Measurements from ENCODE around the gene CLDN14. TPM values are rescaled to one million over a fixed set of nuclear protein-coding genes. Genes with fewer than 3 reads are reported as not detected.
A peak's percentile ranks its signal among the peaks of the same experiment; 100 is the strongest.

Gene CLDN14
- total and polyA plus RNA-seq, 12 donors: 0.06 TPM; not detected in 11

DNA sequence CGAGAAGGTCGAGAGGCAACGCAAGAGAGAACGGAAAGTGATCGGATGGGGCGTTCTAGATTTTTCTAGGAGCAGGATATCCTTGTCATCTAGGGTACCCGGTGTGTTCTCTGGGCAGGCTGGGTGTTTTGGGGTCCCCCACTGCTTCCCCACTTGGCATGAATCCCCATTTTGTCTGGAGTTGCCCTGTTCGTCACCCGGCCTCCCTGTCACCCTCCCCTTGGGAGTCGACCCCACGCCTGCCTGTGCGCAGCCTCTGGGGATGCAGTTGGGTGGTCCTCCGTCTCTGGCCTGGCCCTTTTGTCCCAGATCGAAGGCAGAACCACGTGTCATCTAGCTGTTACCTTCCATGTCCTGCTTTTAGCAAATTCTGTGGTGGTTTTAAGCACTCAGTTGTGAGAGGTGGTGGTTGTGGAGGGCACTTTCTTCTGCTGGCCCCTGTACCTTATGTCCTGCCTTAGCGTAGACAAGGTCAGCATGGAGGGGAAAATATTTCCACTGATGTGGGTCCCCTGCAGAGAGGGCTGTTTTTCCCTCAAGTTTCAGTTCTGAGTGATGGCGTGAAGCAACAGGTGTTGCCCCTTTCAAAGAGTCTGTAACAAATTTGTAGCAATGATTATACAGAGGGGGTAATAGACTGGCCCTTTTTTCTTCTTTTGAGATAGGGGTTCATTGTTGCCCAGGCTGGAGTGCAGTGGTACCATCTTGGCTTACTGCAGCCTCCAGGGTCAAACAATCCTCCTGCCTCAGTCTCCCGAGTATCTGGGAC is 59.2 kb downstream of the CLDN14 start:
- ATAC-seq (no peak), DNase-seq (no peak)
- Histone ChIP-seq H3K27me3 (no peaks in the 10 kb centered on the region), H3K36me3 (peaks cover 0 to 10% (median 0%) of the 10 kb centered on the region in 9 donors), H3K4me3 (no peak overlapping the region), H3K27ac (no peak overlapping the region), H3K4me1 (peaks cover 0 to 17% (median 13%) of the 10 kb centered on the region in 9 donors), H3K9me3 (no peaks in the 10 kb centered on the region)
- intact Hi-C loops (cut with DNase I): loop anchor here in 8 of 10 donors (5.0 to 10.0 kb wide), 6 partner anchors 172 to 517 kb away; no protein-coding TSS in a partner anchor
- no peak for TF ChIP-seq CTCF (IDR thresholded peaks at IDR 0.05)
- WGBS, 2 donors: 94% methylated on average over 18 of the region's 18 CpGs

GRCh38 chr21:36419996-36420395 is 59.9 kb downstream of the CLDN14 start:
- no peak overlapping the region for H3K27ac ChIP-seq
- intact Hi-C loops (cut with DNase I): loop anchor here in 8 of 10 donors (5.0 to 10.0 kb wide), 7 partner anchors 172 to 1247 kb away; no protein-coding TSS in a partner anchor

GRCh38 chr21:36419241-36419640 is 60.7 kb downstream of the CLDN14 start:
- no peaks in the 10 kb centered on the region for H3K27me3 ChIP-seq
- peaks cover 0 to 17% (median 0%) of the 10 kb centered on the region in 9 donors for H3K36me3 ChIP-seq
- intact Hi-C loops (cut with DNase I): loop anchor here in 1 of 10 donors (5.0 kb wide), 1 partner anchor 1248 kb away; no protein-coding TSS in a partner anchor
- H3K4me1 ChIP-seq: peaks cover 0 to 17% (median 13%) of the 10 kb centered on the region in 9 donors
- DNase-seq (no peak), ATAC-seq (no peak)
- H3K27ac ChIP-seq: no peak overlapping the region
- H3K9me3 ChIP-seq: no peaks in the 10 kb centered on the region
- no peak for TF ChIP-seq CTCF (IDR thresholded peaks at IDR 0.05)
- H3K4me3 ChIP-seq: no peak overlapping the region
- 85 to 92% methylated on average over 14 of the region's 14 CpGs for WGBS, 2 donors

More at GRCh38 chr21:36419996-36420395, 59.9 kb downstream of the CLDN14 start:
- TF ChIP-seq CTCF (IDR thresholded peaks at IDR 0.05): peak; percentile 68 to 88 (median 80)
- Histone ChIP-seq H3K27me3 (no peaks in the 10 kb centered on the region), H3K4me1 (peaks cover 0 to 17% (median 13%) of the 10 kb centered on the region in 9 donors), H3K9me3 (no peaks in the 10 kb centered on the region), H3K36me3 (peaks cover 0 to 13% (median 0%) of the 10 kb centered on the region in 9 donors), H3K4me3 (no peak overlapping the region)
- WGBS, 2 donors: 2 to 6% methylated on average over 8 of the region's 8 CpGs
- ATAC-seq: peak; percentile 86 to 96 (median 92)
- peak; percentile 74 to 85 for DNase-seq

DNA sequence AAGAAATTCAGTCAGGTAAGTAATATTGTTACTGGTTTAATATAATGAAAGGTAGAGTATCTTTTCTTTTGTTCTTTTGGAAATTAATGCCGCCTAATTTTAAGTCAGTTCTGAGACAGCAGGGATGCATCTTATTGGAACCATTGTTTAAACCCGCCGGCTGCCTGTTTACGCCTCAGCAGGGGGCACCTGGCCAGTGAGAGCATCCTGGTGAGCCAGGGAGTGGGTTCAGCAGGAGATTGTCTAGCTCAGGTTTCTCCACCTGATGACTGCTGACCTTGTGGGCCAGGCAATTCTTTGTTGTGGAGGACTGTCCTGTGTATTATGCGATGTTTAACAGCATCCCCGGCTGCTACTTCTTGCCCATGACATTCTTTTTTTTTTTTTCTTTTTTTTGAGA is 64.5 kb downstream of the CLDN14 start:
- DNase-seq (no peak), ATAC-seq (no peak)
- WGBS, 2 donors: 90 to 91% methylated on average over 6 of the region's 6 CpGs
- H3K27me3 ChIP-seq: no peaks in the 10 kb centered on the region
- no peak overlapping the region for H3K4me3 ChIP-seq
- intact Hi-C loops (cut with DNase I): loop anchor here in 1 of 10 donors (5.0 kb wide), 1 partner anchor 1252 kb away; no protein-coding TSS in a partner anchor
- H3K9me3 ChIP-seq: no peaks in the 10 kb centered on the region
- H3K36me3 ChIP-seq: peaks cover 0 to 38% (median 0%) of the 10 kb centered on the region in 9 donors
- H3K4me1 ChIP-seq: peaks cover 0 to 8% (median 4%) of the 10 kb centered on the region in 9 donors
- no peak for TF ChIP-seq CTCF (IDR thresholded peaks at IDR 0.05)
- no peak overlapping the region for H3K27ac ChIP-seq
